ENCODE results near the gene HTT. TPM values are rescaled to one million over a fixed set of nuclear protein-coding genes. Genes with fewer than 3 reads are reported as not detected.

The HTT gene
- total RNA-seq, 2 donors from 2014 or later: 56.3 to 89.5 TPM

GRCh38 chr4:3232001-3232400 is 157.5 kb downstream of the HTT start:
- H3K27me3 ChIP-seq (replicated peaks; ENCODE audit: insufficient read depth): no peaks in the 10 kb centered on the region
- H3K4me3 ChIP-seq: no peak overlapping the region
- H3K4me1 ChIP-seq (ENCODE audit: control insufficient read depth in 1 of 2, low read depth in 2 of 2): peaks cover 0 to 7% of the 10 kb centered on the region in 2 donors
- H3K9me3 ChIP-seq: no peaks in the 10 kb centered on the region
- DNase-seq (ENCODE audit: low spot score) (no peak), ATAC-seq (ENCODE audit: insufficient number of reproducible peaks, low FRiP score, low read depth) (no peak)
- peaks cover 83% of the 10 kb centered on the region for H3K36me3 ChIP-seq
- no peak for TF ChIP-seq CTCF (IDR thresholded peaks at IDR 0.05)
- no peak overlapping the region for H3K27ac ChIP-seq

- no peak overlapping the region for H3K27ac ChIP-seq
- peaks cover 0 to 5% of the 10 kb centered on the region in 2 donors for H3K4me1 ChIP-seq (ENCODE audit: control insufficient read depth in 1 of 2, low read depth in 2 of 2)
- no peak for TF ChIP-seq CTCF (IDR thresholded peaks at IDR 0.05)
- H3K27me3 ChIP-seq (replicated peaks; ENCODE audit: insufficient read depth): no peaks in the 10 kb centered on the region
- H3K4me3 ChIP-seq: no peak overlapping the region
- ATAC-seq (ENCODE audit: insufficient number of reproducible peaks, low FRiP score, low read depth) (no peak), DNase-seq (ENCODE audit: low spot score) (no peak)
- no peaks in the 10 kb centered on the region for H3K9me3 ChIP-seq
- peaks cover 90% of the 10 kb centered on the region for H3K36me3 ChIP-seq
Measured at GRCh38 chr4:3232871-3233271, 158.4 kb downstream of the HTT start.

- no peaks in the 10 kb centered on the region for H3K27me3 ChIP-seq (replicated peaks; ENCODE audit: insufficient read depth)
- no peak for TF ChIP-seq CTCF (IDR thresholded peaks at IDR 0.05)
- H3K9me3 ChIP-seq: no peaks in the 10 kb centered on the region
- DNase-seq (ENCODE audit: low spot score): no peak
- H3K27ac ChIP-seq: no peak overlapping the region
- ATAC-seq (ENCODE audit: insufficient number of reproducible peaks, low FRiP score, low read depth): no peak
- H3K36me3 ChIP-seq: peaks cover 91% of the 10 kb centered on the region
- H3K4me3 ChIP-seq: no peak overlapping the region
- no peaks in the 10 kb centered on the region for H3K4me1 ChIP-seq (ENCODE audit: control insufficient read depth in 1 of 2, low read depth in 2 of 2)
Measured at GRCh38 chr4:3233391-3234071, 159.1 kb downstream of the HTT start.

- ATAC-seq (ENCODE audit: insufficient number of reproducible peaks, low FRiP score, low read depth) (no peak), DNase-seq (ENCODE audit: low spot score) (no peak)
- H3K4me1 ChIP-seq (ENCODE audit: control insufficient read depth in 1 of 2, low read depth in 2 of 2): no peaks in the 10 kb centered on the region
- H3K4me3 ChIP-seq: no peak overlapping the region
- no peaks in the 10 kb centered on the region for H3K9me3 ChIP-seq
- TF ChIP-seq CTCF (IDR thresholded peaks at IDR 0.05): no peak
- no peaks in the 10 kb centered on the region for H3K27me3 ChIP-seq (replicated peaks; ENCODE audit: insufficient read depth)
- H3K36me3 ChIP-seq: peaks cover 90% of the 10 kb centered on the region
- H3K27ac ChIP-seq: no peak overlapping the region
Measured at GRCh38 chr4:3234171-3235029, 159.9 kb downstream of the HTT start.

- H3K36me3 ChIP-seq: peaks cover 90% of the 10 kb centered on the region
- ATAC-seq (ENCODE audit: insufficient number of reproducible peaks, low FRiP score, low read depth): no peak
Measured at GRCh38 chr4:3235030-3235345, 160.5 kb downstream of the HTT start.

More at GRCh38 chr4:3235030-3235345, 160.5 kb downstream of the HTT start:
- no peak for DNase-seq (ENCODE audit: low spot score)
- no peak for TF ChIP-seq CTCF (IDR thresholded peaks at IDR 0.05)
- Histone ChIP-seq H3K27me3 (replicated peaks; ENCODE audit: insufficient read depth) (no peaks in the 10 kb centered on the region), H3K4me3 (no peak overlapping the region), H3K9me3 (no peaks in the 10 kb centered on the region), H3K27ac (no peak overlapping the region), H3K4me1 (ENCODE audit: control insufficient read depth in 1 of 2, low read depth in 2 of 2) (no peaks in the 10 kb centered on the region)

Data from thoracic aorta (tissue), 2 donors.